A549 (cell line): ENCODE measurements around the gene FAM72B.
"Not testable (repeated sequence)": the region's sequence is repeated elsewhere in the genome, so short reads cannot be mapped to it uniquely, and the experiment has no call there.

Experiments
- CEBPB ChIP-seq, 2 experiments: fragments of >200 bp in 1 of 2; sonication (Bioruptor Twin) in 1 of 2; formaldehyde crosslinking in 1 of 2; IDR thresholded peaks; 2 replicates each; pipeline ENCODE4 v1.6.1; 2012 to 2016
- CTCF ChIP-seq: fragments of >200 bp; sonication (Bioruptor Twin); formaldehyde crosslinking; IDR thresholded peaks from 3 replicates; pipeline ENCODE4 v1.5.1; 2016
- POLR2A ChIP-seq: IDR thresholded peaks from 2 replicates; pipeline ENCODE4 v1.6.1; 2012; ENCODE audit warnings: mild to moderate bottlenecking, low read length
- SREBF2 ChIP-seq: fragments of 450-650 bp; IDR thresholded peaks from 2 replicates; pipeline ENCODE4 v1.6.1; 2014; ENCODE audit warnings: mild to moderate bottlenecking, moderate library complexity

DNA sequence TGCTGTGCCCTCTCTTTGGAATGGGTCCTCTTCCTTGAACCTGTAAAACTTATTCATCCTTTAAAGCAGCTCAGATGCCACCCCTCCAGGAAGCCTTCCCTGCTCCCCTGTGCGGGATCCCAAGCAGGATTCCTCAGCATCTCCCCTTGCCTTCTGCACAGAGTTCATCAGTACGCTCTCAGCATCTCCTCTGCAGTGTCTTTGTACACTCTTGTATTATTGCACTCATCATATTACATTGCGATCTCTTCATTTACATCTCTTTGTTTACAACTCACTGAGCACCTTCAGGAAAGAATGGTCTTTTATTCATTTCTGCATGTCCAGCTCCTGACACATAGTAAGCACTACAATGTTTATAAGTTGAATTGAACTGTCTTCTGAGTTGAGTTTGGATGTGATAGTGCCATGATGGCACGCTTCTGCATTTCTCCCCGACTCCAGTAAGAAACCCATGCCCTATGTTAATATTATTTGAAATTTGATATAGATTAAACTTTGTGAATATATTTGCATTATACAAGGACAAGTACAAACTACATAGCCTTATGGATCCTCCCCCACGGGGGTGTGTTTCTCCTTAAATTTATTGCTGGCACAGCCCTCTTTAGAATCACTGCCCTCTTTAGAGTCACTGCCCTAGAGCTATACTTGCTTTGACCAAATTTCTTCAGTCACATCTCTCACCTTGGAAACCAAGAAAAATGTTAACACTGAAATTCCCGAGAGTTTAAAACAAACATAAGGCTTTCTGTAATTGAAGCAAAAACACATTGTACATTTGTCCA is 13.1 kb upstream of the FAM72B start:
- not testable (repeated sequence) for TF ChIP-seq CEBPB (IDR thresholded peaks at IDR 0.05); CTCF; POLR2A; SREBF2
